ENCODE data around the gene EPHB2. TPM values are rescaled to one million over a fixed set of nuclear protein-coding genes. Genes with fewer than 3 reads are reported as not detected.

The EPHB2 gene
- total and polyA plus RNA-seq, 2 of the 13 experiments (the other 11 are each of a cell fraction or from before 2014, with no cell fraction given): 0.03 to 0.11 TPM

DNA sequence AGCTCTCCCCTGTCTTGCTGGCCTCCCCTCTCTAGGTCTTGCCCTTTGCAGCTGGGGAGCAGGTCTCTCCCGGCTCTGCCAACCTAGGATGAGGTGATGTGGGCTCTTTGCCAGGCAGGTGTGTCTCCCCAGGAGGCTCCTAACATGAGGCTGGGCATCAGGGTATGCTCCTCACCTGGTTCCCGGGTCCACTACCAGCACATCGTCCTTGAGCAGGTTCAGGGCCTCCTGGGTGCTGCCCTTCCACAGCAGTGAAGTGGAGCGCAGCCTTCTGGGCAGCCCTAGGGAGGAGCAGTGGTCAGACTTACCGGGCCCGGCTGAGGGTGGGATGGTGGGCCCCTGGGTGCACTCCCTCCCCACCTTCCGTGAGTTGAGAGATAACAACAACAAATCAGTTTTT lies 244.5 kb downstream of the EPHB2 start:
- WGBS (ENCODE audit: low lambda C conversion rate): 70% methylated on average over 2 of the region's 7 CpGs
- intact Hi-C loops (cut with micrococcal nuclease; ENCODE audit: unreplicated experiment): no loop called here

More for the DNA sequence above, 244.5 kb downstream of the EPHB2 start:
- BruUV-seq (replicated peaks): no TSS peak
- TF ChIP-seq ZIK1 (CRISPR knock-in tag; IDR thresholded peaks at IDR 0.05; ENCODE audit: borderline replicate concordance, low read depth): no peak
- TF ChIP-seq, protein P1, sequence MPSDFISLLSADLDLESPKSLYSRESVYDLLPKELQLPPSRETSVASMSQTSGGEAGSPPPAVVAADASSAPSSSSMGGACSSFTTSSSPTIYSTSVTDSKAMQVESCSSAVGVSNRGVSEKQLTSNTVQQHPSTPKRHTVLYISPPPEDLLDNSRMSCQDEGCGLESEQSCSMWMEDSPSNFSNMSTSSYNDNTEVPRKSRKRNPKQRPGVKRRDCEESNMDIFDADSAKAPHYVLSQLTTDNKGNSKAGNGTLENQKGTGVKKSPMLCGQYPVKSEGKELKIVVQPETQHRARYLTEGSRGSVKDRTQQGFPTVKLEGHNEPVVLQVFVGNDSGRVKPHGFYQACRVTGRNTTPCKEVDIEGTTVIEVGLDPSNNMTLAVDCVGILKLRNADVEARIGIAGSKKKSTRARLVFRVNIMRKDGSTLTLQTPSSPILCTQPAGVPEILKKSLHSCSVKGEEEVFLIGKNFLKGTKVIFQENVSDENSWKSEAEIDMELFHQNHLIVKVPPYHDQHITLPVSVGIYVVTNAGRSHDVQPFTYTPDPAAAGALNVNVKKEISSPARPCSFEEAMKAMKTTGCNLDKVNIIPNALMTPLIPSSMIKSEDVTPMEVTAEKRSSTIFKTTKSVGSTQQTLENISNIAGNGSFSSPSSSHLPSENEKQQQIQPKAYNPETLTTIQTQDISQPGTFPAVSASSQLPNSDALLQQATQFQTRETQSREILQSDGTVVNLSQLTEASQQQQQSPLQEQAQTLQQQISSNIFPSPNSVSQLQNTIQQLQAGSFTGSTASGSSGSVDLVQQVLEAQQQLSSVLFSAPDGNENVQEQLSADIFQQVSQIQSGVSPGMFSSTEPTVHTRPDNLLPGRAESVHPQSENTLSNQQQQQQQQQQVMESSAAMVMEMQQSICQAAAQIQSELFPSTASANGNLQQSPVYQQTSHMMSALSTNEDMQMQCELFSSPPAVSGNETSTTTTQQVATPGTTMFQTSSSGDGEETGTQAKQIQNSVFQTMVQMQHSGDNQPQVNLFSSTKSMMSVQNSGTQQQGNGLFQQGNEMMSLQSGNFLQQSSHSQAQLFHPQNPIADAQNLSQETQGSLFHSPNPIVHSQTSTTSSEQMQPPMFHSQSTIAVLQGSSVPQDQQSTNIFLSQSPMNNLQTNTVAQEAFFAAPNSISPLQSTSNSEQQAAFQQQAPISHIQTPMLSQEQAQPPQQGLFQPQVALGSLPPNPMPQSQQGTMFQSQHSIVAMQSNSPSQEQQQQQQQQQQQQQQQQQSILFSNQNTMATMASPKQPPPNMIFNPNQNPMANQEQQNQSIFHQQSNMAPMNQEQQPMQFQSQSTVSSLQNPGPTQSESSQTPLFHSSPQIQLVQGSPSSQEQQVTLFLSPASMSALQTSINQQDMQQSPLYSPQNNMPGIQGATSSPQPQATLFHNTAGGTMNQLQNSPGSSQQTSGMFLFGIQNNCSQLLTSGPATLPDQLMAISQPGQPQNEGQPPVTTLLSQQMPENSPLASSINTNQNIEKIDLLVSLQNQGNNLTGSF (CRISPR knock-in tag; IDR thresholded peaks at IDR 0.05): no peak
- no peak for TF ChIP-seq GATAD2A (CRISPR knock-in tag; IDR thresholded peaks at IDR 0.05)
- TF ChIP-seq CBFB (CRISPR knock-in tag; IDR thresholded peaks at IDR 0.05): no peak
- no peak for TF ChIP-seq PRPF4 (IDR thresholded peaks at IDR 0.05; ENCODE audit: low read depth, low read length, poor library complexity, severe bottlenecking)
- no peak for TF ChIP-seq ZNF180 (CRISPR knock-in tag; IDR thresholded peaks at IDR 0.05; ENCODE audit: borderline replicate concordance, low read depth)
- TF ChIP-seq, protein P2, sequence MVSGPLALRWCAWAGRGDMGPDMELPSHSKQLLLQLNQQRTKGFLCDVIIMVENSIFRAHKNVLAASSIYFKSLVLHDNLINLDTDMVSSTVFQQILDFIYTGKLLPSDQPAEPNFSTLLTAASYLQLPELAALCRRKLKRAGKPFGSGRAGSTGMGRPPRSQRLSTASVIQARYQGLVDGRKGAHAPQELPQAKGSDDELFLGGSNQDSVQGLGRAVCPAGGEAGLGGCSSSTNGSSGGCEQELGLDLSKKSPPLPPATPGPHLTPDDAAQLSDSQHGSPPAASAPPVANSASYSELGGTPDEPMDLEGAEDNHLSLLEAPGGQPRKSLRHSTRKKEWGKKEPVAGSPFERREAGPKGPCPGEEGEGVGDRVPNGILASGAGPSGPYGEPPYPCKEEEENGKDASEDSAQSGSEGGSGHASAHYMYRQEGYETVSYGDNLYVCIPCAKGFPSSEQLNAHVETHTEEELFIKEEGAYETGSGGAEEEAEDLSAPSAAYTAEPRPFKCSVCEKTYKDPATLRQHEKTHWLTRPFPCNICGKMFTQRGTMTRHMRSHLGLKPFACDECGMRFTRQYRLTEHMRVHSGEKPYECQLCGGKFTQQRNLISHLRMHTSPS (CRISPR knock-in tag; IDR thresholded peaks at IDR 0.05; ENCODE audit: low read depth): no peak
- no peak for TF ChIP-seq SYNCRIP (IDR thresholded peaks at IDR 0.05; ENCODE audit: insufficient read depth, low read depth, low read length)
- no peak for TF ChIP-seq ZNF619 (CRISPR knock-in tag; IDR thresholded peaks at IDR 0.05)
- TF ChIP-seq, protein P3, sequence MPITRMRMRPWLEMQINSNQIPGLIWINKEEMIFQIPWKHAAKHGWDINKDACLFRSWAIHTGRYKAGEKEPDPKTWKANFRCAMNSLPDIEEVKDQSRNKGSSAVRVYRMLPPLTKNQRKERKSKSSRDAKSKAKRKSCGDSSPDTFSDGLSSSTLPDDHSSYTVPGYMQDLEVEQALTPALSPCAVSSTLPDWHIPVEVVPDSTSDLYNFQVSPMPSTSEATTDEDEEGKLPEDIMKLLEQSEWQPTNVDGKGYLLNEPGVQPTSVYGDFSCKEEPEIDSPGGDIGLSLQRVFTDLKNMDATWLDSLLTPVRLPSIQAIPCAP (CRISPR knock-in tag; IDR thresholded peaks at IDR 0.05; ENCODE audit: low read depth): no peak
- TF ChIP-seq, protein P4, sequence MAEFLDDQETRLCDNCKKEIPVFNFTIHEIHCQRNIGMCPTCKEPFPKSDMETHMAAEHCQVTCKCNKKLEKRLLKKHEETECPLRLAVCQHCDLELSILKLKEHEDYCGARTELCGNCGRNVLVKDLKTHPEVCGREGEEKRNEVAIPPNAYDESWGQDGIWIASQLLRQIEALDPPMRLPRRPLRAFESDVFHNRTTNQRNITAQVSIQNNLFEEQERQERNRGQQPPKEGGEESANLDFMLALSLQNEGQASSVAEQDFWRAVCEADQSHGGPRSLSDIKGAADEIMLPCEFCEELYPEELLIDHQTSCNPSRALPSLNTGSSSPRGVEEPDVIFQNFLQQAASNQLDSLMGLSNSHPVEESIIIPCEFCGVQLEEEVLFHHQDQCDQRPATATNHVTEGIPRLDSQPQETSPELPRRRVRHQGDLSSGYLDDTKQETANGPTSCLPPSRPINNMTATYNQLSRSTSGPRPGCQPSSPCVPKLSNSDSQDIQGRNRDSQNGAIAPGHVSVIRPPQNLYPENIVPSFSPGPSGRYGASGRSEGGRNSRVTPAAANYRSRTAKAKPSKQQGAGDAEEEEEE (CRISPR knock-in tag; IDR thresholded peaks at IDR 0.05; ENCODE audit: borderline replicate concordance): no peak
- TF ChIP-seq ZNF7 (CRISPR knock-in tag; IDR thresholded peaks at IDR 0.05): no peak
- TF ChIP-seq TGIF2 (CRISPR knock-in tag; IDR thresholded peaks at IDR 0.05): no peak
- TF ChIP-seq, protein P5, sequence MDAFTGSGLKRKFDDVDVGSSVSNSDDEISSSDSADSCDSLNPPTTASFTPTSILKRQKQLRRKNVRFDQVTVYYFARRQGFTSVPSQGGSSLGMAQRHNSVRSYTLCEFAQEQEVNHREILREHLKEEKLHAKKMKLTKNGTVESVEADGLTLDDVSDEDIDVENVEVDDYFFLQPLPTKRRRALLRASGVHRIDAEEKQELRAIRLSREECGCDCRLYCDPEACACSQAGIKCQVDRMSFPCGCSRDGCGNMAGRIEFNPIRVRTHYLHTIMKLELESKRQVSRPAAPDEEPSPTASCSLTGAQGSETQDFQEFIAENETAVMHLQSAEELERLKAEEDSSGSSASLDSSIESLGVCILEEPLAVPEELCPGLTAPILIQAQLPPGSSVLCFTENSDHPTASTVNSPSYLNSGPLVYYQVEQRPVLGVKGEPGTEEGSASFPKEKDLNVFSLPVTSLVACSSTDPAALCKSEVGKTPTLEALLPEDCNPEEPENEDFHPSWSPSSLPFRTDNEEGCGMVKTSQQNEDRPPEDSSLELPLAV (CRISPR knock-in tag; conservative IDR thresholded peaks at IDR 0.05; ENCODE audit: low read depth): no peak
- FAIRE-seq (no peak), ATAC-seq (no peak; the same call in 2 of the 3 replicates), DNase-seq (ENCODE audit: low spot score) (no peak)
- Histone ChIP-seq H3K9me3 (ENCODE audit: low read length) (no peaks in the 10 kb centered on the region), H3K36me3 (replicated peaks in 1 of 2; ENCODE audit: control insufficient read depth in 1 of 2, insufficient read depth in 2 of 2, low read length in 2 of 2) (no peaks in the 10 kb centered on the region), H3K4me2 (ENCODE audit: low read depth, low read length) (no peak overlapping the region), H3K27ac (ENCODE audit: extremely low read length, insufficient read depth, low read length) (no peak overlapping the region), H2AFZ (ENCODE audit: low read length) (no peak overlapping the region), H3K27me3 (ENCODE audit: control insufficient read depth in 1 of 2, insufficient read depth in 2 of 2, low read length in 2 of 2) (no peaks in the 10 kb centered on the region), H3K4me1 (ENCODE audit: insufficient read depth, low read length) (peaks cover 9% of the 10 kb centered on the region), H3K4me3 (replicated peaks in 1 of 3; ENCODE audit: insufficient read depth in 1 of 3, low read depth in 2 of 3, low read length in 3 of 3) (no peak overlapping the region), H3K9ac (ENCODE audit: insufficient read depth, low read depth, low read length) (no peak overlapping the region), H3K79me2 (ENCODE audit: insufficient read depth, low read length) (no peaks in the 10 kb centered on the region), H4K20me1 (ENCODE audit: insufficient read depth, low read length) (no peaks in the 10 kb centered on the region)
- ChIA-PET CTCF (ENCODE audit: low intra/inter-chr PET ratio, low total read pairs) (no interaction called here), POLR2A (no interaction called here)
- in situ Hi-C loops (cut with HindIII; ENCODE audit: extremely low pct_ligation_motif_present, low pct_unique_long_range_greater_than_20kb): no loop called here

Data from HepG2 (cell line).